HepG2 (cell line): ENCODE results near the gene KCNF1. TPM values are rescaled to one million over a fixed set of nuclear protein-coding genes. Genes with fewer than 3 reads are reported as not detected.

Source experiments
- ATAC-seq: fragments of 200-7000 bp; cut with Tn5 transposase; 3 replicates; pipeline ENCODE4 v1.9.1; 2020; ENCODE audit warnings: mild to moderate bottlenecking, moderate library complexity
- BruUV-seq: library from RNA; stranded (reverse); fragments of 400-500 nt; replicated peaks from 2 replicates; lab custom pipeline; 2021; lab: Mats Ljungman, UMichigan
- CTCF ChIA-PET: fragments of 300-600 bp; formaldehyde crosslinking; extraction: SDS; loops from one replicate; lab custom pipeline; 2021; ENCODE audit warnings: low total read pairs, inconsistent platforms, low intra/inter-chr PET ratio; lab: Yijun Ruan, JAX
- POLR2A ChIA-PET: fragments of 350-600 bp; sonication (Branson Sonifier 250); formaldehyde crosslinking; loops from one replicate; lab custom pipeline; 2020; ENCODE audit warnings: antibody characterized with exemption, inconsistent platforms; lab: Yijun Ruan, JAX
- DNase-seq: peaks from one replicate; pipeline ENCODE4 v3.0.0-alpha.2; 2015; ENCODE audit warnings: low spot score
- FAIRE-seq: peaks from 3 replicates; lab custom pipeline; 2011; peaks lifted over from hg19 to GRCh38; lab: Jason Lieb, UNC
- H2AFZ ChIP-seq: one replicate; pipeline ENCODE4 v1.6.1; 2011; ENCODE audit warnings: low read length, inconsistent platforms
- H3K27ac ChIP-seq: fragments of 300-600 bp; 3 replicates; pipeline ENCODE4 v1.8.0; 2011; ENCODE audit warnings: mixed run types, mild to moderate bottlenecking, mixed read lengths, low read length, inconsistent platforms; ENCODE audit not compliant: insufficient read depth; ENCODE audit errors: extremely low read length
- H3K27me3 ChIP-seq, 2 experiments: fragments of 200-600 bp in 1 of 2; 2 replicates in 1 of 2; 3 replicates in 1 of 2; pipeline versions ENCODE4 v1.6.0 to v1.8.0; 2011; ENCODE audit warnings: low read length in 2 of 2, mild to moderate bottlenecking in 2 of 2, moderate library complexity in 2 of 2, inconsistent platforms in 1 of 2; ENCODE audit not compliant: insufficient read depth in 2 of 2, control insufficient read depth in 1 of 2
- H3K36me3 ChIP-seq, 2 experiments: fragments of 200-600 bp in 1 of 2; replicated peaks in 1 of 2; 2 replicates in 1 of 2; 3 replicates in 1 of 2; pipeline versions ENCODE4 v1.5.1 to v1.8.0; 2011; ENCODE audit warnings: low read length in 2 of 2, inconsistent platforms in 1 of 2; ENCODE audit not compliant: insufficient read depth in 2 of 2, control insufficient read depth in 1 of 2
- H3K4me1 ChIP-seq: 2 replicates; pipeline ENCODE4 v1.5.1; 2012; ENCODE audit warnings: low read length, inconsistent platforms; ENCODE audit not compliant: insufficient read depth
- H3K4me2 ChIP-seq: 2 replicates; pipeline ENCODE4 v1.6.0; 2011; ENCODE audit warnings: low read depth, low read length, inconsistent platforms
- H3K4me3 ChIP-seq, 3 experiments: fragments of 200-600 bp in 1 of 3; sonication (generic), shearing (Covaris generic) in 1 of 3; replicated peaks in 1 of 3; 2 replicates each; pipeline ENCODE4 v1.5.1; 2011 to 2016; ENCODE audit warnings: low read length in 3 of 3, inconsistent platforms in 2 of 3, low read depth in 2 of 3, mild to moderate bottlenecking in 2 of 3, control low read depth in 1 of 3, mixed read lengths in 1 of 3; ENCODE audit not compliant: insufficient read depth in 1 of 3
- H3K79me2 ChIP-seq: one replicate; pipeline ENCODE4 v1.6.1; 2011; ENCODE audit warnings: low read length, inconsistent platforms; ENCODE audit not compliant: insufficient read depth
- H3K9ac ChIP-seq: 2 replicates; pipeline ENCODE4 v1.6.0; 2011; ENCODE audit warnings: mild to moderate bottlenecking, low read depth, low read length, inconsistent platforms; ENCODE audit not compliant: insufficient read depth
- H3K9me3 ChIP-seq: 2 replicates; pipeline ENCODE4 v1.5.1; 2012; ENCODE audit warnings: mild to moderate bottlenecking, low read length
- H4K20me1 ChIP-seq: 2 replicates; pipeline ENCODE4 v1.6.0; 2011; ENCODE audit warnings: inconsistent platforms, mild to moderate bottlenecking, low read length, moderate library complexity; ENCODE audit not compliant: insufficient read depth
- ADNP ChIP-seq: sonication (generic); formaldehyde crosslinking; IDR thresholded peaks from 2 replicates; pipeline ENCODE4 v1.4.0; 2020; ENCODE audit warnings: missing genetic modification reagents
- BHLHE40 ChIP-seq: IDR thresholded peaks from 2 replicates; pipeline ENCODE4 v1.6.1; 2011; ENCODE audit warnings: low read length, improper control_type of control experiment
- MIXL1 ChIP-seq: IDR thresholded peaks from 2 replicates; pipeline ENCODE4 v1.6.1; 2016
- NRL ChIP-seq: sonication (generic); formaldehyde crosslinking; IDR thresholded peaks from 2 replicates; pipeline ENCODE4 v1.5.0; 2020; ENCODE audit warnings: missing genetic modification reagents, mild to moderate bottlenecking, moderate library complexity, borderline replicate concordance
- PAX8 ChIP-seq: sonication (generic); formaldehyde crosslinking; IDR thresholded peaks from 2 replicates; pipeline ENCODE4 v1.8.0; 2022; ENCODE audit warnings: mild to moderate bottlenecking, missing genetic modification reagents, borderline replicate concordance
- RNF2 ChIP-seq: fragments of 450-650 bp; conservative IDR thresholded peaks from 2 replicates; pipeline ENCODE4 v1.6.1; 2016; ENCODE audit warnings: low read depth
- THRA ChIP-seq: sonication (generic); formaldehyde crosslinking; IDR thresholded peaks from 2 replicates; pipeline ENCODE4 v1.4.0; 2020; ENCODE audit warnings: missing genetic modification reagents, borderline replicate concordance
- ZBTB3 ChIP-seq: sonication (generic); formaldehyde crosslinking; IDR thresholded peaks from 2 replicates; pipeline ENCODE4 v1.4.0; 2020; ENCODE audit warnings: low read depth, mild to moderate bottlenecking, moderate library complexity, missing genetic modification reagents, borderline replicate concordance
- ZNF160 ChIP-seq: sonication (generic); formaldehyde crosslinking; IDR thresholded peaks from 2 replicates; pipeline ENCODE4 v1.8.0; 2022; ENCODE audit warnings: mild to moderate bottlenecking, inconsistent platforms, missing genetic modification reagents
- ZNF24 ChIP-seq: fragments of 450-650 bp; IDR thresholded peaks from 2 replicates; pipeline ENCODE4 v1.6.1; 2017; ENCODE audit warnings: antibody characterized with exemption, mild to moderate bottlenecking
- WGBS: methylation state at CpG from one replicate; pipeline ENCODE4 v1.1.6; 2017; ENCODE audit warnings: low lambda C conversion rate; 5-methylcytosine and 5-hydroxymethylcytosine counted together
- in situ Hi-C: cut with HindIII; loops from 2 replicates; pipeline ENCODE4 v1.10.0; 2017; ENCODE audit warnings: low pct_unique_long_range_greater_than_20kb; ENCODE audit not compliant: extremely low pct_ligation_motif_present
- intact Hi-C: fragments of 100-400 bp; cut with micrococcal nuclease; formaldehyde crosslinking; loops from one replicate; pipeline ENCODE4 v1.10.0; 2022; ENCODE audit not compliant: unreplicated experiment
- polyA plus RNA-seq, 8 experiments: library from polyadenylated mRNA; depleted of rRNA in 3 of 8; stranded (reverse) in 7 of 8; unstranded in 1 of 8; fragments of >200 nt; fragmentation: Illumina TruSeq in 4 of 8; extraction: Trizol in 4 of 8; gene quantifications; 2 replicates each; pipeline versions ENCODE4 v1.2.1 to v1.2.3, GENCODE V29; 2011 to 2016; ENCODE audit warnings: low read depth in 4 of 8, missing spikeins in 1 of 8, mixed read lengths in 1 of 8; ENCODE audit not compliant: insufficient read depth in 1 of 8
- total RNA-seq, 5 experiments: library from RNA; depleted of rRNA; stranded (reverse); fragments of >200 nt; fragmentation: Illumina TruSeq; extraction: Trizol; gene quantifications; 2 replicates each; pipeline ENCODE4 v1.2.3, GENCODE V29; 2016; ENCODE audit warnings: low read depth in 1 of 5

Gene KCNF1
- total and polyA plus RNA-seq, 2 of the 13 experiments (the other 11 are each of a cell fraction or from before 2014, with no cell fraction given) = 0.09 to 0.12 TPM

- CTCF ChIA-PET = no interaction called here
- FAIRE-seq (no peak), DNase-seq (no peak), ATAC-seq (no peak)
- H2AFZ ChIP-seq = no peak overlapping the region
- POLR2A ChIA-PET = no interaction called here
- no peak overlapping the region for H3K4me2 ChIP-seq
- no peaks in the 10 kb centered on the region for H4K20me1 ChIP-seq
- H3K4me1 ChIP-seq = peaks cover 11% of the 10 kb centered on the region
- H3K9ac ChIP-seq = no peak overlapping the region
- in situ Hi-C loops = no loop called here
- WGBS = 44% methylated on average over 7 of the region's 9 CpGs
- no peaks in the 10 kb centered on the region for H3K9me3 ChIP-seq
- no peaks in the 10 kb centered on the region for H3K79me2 ChIP-seq
- no peaks in the 10 kb centered on the region for H3K36me3 ChIP-seq
- BruUV-seq = no TSS peak
- H3K27ac ChIP-seq = no peak overlapping the region
- intact Hi-C loops = loop anchor here (10.0 kb wide), 1 partner anchor 1025 kb away; no protein-coding TSS in a partner anchor
- H3K27me3 ChIP-seq = peaks cover 0 to 21% of the 10 kb centered on the region in 2 experiments; a peak in 2 of 5 replicates
- H3K4me3 ChIP-seq = no peak overlapping the region
- no peak for TF ChIP-seq PAX8
- no peak for TF ChIP-seq ZBTB3 (CRISPR knock-in tag)
- no peak for TF ChIP-seq BHLHE40
- TF ChIP-seq ZNF160 (CRISPR knock-in tag) = no peak
- no peak for TF ChIP-seq ZNF24
- TF ChIP-seq RNF2 = no peak
- no peak for TF ChIP-seq THRA (CRISPR knock-in tag)
- no peak for TF ChIP-seq ADNP (CRISPR knock-in tag)
- TF ChIP-seq MIXL1 (CRISPR knock-in tag) = no peak
- no peak for TF ChIP-seq NRL (CRISPR knock-in tag)
These were observed 22.0 kb upstream of the KCNF1 start for GRCh38 chr2:10889651-10890215.
